Inflammatory macrophage (primary cell): ENCODE data around the gene ANXA2.

ENCODE experiments used
- DNase-seq, 2 donors: peaks; one replicate each; pipeline ENCODE4 v3.0.0-alpha.2; 2020 to 2022

Gene ANXA2

GRCh38 chr15:60387321-60387720 is 10.5 kb downstream of the ANXA2 start:
- no peak for DNase-seq

- DNase-seq = no peak
Measured at GRCh38 chr15:60386615-60387014, 11.2 kb downstream of the ANXA2 start.

- DNase-seq = no peak
Measured at GRCh38 chr15:60385620-60386552, 11.9 kb downstream of the ANXA2 start.

- no peak for DNase-seq
Measured at GRCh38 chr15:60384526-60385126, 13.2 kb downstream of the ANXA2 start.

- DNase-seq = no peak
Measured at GRCh38 chr15:60384053-60384452, 13.7 kb downstream of the ANXA2 start.

GRCh38 chr15:60382773-60383674 is 14.8 kb downstream of the ANXA2 start:
- DNase-seq = no peak

GRCh38 chr15:60381148-60381788 is 16.5 kb downstream of the ANXA2 start:
- peak in 1 of 2 donors; percentile 42 for DNase-seq

GRCh38 chr15:60379525-60380274 is 18.1 kb downstream of the ANXA2 start:
- DNase-seq = no peak

- DNase-seq = no peak
Measured at GRCh38 chr15:60379185-60379524, 18.6 kb downstream of the ANXA2 start.

- no peak for DNase-seq
Measured at GRCh38 chr15:60376677-60377095, 21.1 kb downstream of the ANXA2 start.

GRCh38 chr15:60375306-60375705 is 22.5 kb downstream of the ANXA2 start:
- DNase-seq = no peak

- no peak for DNase-seq
Measured at GRCh38 chr15:60374628-60375081, 23.1 kb downstream of the ANXA2 start.

- no peak for DNase-seq
Measured at GRCh38 chr15:60374209-60374608, 23.6 kb downstream of the ANXA2 start.

- no peak for DNase-seq
Measured at GRCh38 chr15:60373745-60374144, 24.0 kb downstream of the ANXA2 start.

- DNase-seq = no peak
Measured at GRCh38 chr15:60373327-60373726, 24.5 kb downstream of the ANXA2 start.

GRCh38 chr15:60372756-60373155 is 25.0 kb downstream of the ANXA2 start:
- no peak for DNase-seq

GRCh38 chr15:60372227-60372626 is 25.6 kb downstream of the ANXA2 start:
- no peak for DNase-seq

GRCh38 chr15:60371175-60372051 is 26.4 kb downstream of the ANXA2 start:
- DNase-seq = no peak

- no peak for DNase-seq
Measured at GRCh38 chr15:60370869-60371136, 27.0 kb downstream of the ANXA2 start.

GRCh38 chr15:60370105-60370868 is 27.5 kb downstream of the ANXA2 start:
- peak in 1 of 2 donors; percentile 31 for DNase-seq
